HG02885 (cell line): ENCODE results near the gene TGDS.

Experiments used
- ATAC-seq: cut with Tn5 transposase; IDR thresholded peaks from one replicate; pipeline ENCODE4 v1.9.1; 2021; ENCODE audit warnings: mild to moderate bottlenecking; ENCODE audit not compliant: unreplicated experiment, poor library complexity

The TGDS gene

GRCh38 chr13:94601446-94602431, 5.8 kb upstream of the TGDS start, which contains the start of gene GPR180:
Gene GPR180, plus strand, starts transcription at chr13:94601857. Its CDS starts 71 bp downstream, at chr13:94601928.
- peak; percentile 99 for ATAC-seq

GRCh38 chr13:94599877-94600276, 3.9 kb upstream of the TGDS start:
- ATAC-seq: no peak

DNA sequence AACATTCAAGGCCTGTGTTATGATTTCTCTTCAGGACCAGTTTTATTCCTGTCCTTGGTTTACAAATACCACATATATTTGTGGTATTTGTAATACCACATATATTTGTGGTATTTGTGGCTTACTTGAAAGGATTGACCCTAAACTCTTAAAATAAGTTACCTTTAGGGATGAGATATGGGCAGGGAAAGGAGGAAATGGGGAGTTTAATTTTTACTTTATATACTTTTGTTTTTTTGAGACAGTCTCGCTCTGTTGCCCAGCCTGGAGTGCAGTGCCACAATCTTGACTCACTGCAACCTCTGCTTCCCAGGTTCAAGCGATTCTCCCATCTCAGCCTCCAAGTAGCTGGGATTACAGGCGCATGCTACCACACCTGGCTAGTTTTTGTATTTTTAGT, 2.3 kb upstream of the TGDS start:
- ATAC-seq: no peak

- ATAC-seq: no peak
Observed at GRCh38 chr13:94596575-94596971, 621 bp upstream of the TGDS start.

DNA sequence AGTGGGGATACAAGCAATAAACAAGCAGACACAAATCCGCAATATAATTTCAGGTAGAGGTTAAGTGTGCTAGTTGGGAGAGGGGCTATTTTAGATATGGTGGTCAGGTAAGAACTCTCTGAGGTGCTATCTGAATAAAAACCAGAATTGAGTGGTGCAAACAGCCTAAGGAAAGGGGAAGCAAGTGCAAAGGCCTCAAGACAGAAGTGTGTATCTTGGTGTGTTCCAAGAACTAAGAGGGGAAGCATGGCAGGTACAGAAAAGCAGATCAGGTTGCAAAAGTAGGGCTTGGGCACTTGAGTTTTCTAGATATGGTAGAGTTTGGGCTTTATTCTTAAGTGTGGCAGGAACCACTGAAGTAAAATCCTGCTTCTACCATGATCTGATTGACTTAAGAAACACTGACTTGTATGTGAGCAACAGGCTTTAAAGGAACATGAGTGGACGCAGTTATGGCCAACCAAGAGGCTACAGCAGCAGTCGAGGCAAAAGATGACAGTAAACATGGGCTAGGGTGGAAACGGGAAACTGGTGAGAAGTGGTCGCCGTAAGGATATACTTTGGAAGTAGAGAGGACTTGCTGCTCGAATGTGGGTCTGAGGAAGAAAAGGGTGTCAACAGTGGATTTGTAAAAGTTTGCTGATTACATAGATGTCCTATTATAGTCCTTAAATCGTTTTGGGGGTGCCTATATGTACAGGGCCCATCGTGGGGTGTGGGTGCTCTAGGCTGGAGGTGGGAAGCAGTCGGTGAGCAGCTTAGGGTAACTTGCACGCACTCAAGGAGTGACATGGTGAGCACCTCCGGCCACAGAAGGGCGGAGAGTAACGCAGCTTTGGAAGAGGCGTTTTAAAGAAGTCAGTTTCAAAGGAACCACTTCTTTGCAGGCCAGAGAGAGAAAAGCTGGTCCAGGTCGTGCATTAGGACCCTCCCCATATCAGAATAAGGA, 677 bp downstream of the TGDS start:
- ATAC-seq: peak; percentile 56

GRCh38 chr13:94590744-94591143, 5.2 kb downstream of the TGDS start:
- peak; percentile 35 for ATAC-seq

GRCh38 chr13:94588541-94588940, 7.4 kb downstream of the TGDS start:
- no peak for ATAC-seq

- ATAC-seq: no peak
Observed at GRCh38 chr13:94586371-94586770, 9.6 kb downstream of the TGDS start.

DNA sequence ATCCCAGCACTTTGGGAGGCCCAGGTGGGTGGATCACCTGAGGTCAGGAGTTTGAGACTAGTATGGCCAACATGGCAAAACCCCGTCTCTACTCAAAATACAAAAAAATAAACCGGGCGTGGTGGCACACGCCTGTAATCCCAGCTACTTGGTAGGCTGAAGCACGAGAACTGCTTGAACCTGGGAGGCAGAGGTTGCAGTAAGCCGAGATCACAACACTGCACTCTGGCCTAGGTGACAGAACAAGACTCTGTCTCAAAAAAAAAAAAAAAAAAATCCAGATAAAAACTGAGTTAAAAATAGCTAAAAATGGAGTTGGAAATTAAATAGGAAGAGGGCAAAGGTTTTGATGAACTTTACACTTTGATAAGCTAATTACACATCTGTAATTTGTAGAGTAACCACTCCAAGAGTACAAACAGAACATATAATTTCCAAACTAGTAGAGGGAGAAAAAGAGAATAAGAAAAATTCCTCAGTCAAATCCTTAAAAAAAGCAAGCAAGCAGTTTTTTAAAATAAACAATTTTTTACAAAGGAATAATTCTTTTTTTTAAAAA, 10.3 kb downstream of the TGDS start:
- ATAC-seq: no peak

GRCh38 chr13:94583926-94584325, 12.0 kb downstream of the TGDS start:
- no peak for ATAC-seq

DNA sequence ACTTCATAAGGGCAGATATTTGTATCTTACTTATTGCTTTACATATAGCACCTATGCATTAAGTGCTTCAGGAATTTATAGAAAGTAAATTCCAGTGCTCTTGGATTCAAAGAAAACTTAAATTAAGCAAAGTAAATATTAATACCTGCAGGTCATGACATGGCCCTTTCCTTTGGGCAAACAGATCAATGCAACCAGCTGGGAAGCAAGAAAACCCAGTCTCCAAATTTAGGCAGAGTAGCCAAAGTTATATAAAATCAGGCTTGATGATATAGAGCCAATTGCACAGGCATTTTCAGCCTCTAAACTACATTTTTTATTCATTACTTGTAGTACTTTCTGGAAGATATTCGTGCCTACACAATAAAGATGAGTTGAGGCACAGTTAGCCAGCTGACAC, 16.9 kb downstream of the TGDS start:
- no peak for ATAC-seq

DNA sequence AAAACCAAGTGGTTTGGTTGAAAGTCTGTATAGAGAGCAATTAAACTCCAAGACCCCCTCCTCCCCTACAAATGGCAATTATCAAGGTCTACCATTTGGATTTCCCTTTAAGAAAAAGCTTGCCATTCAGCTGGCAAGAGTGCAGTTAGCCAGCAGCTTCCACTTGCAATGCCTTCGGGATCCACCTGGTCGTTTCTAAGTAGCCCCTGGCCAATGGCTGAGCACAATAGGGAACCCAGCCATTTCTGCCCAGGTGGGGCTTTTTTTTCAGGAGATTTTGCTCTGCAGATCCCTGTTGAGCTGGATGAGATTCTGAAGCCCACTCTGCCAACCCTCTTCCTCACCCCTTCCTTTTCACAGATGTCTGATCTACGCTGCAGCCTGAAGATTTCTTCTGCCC, 26.3 kb downstream of the TGDS start:
- no peak for ATAC-seq

GRCh38 chr13:94568443-94568842, 27.5 kb downstream of the TGDS start:
- ATAC-seq: no peak

DNA sequence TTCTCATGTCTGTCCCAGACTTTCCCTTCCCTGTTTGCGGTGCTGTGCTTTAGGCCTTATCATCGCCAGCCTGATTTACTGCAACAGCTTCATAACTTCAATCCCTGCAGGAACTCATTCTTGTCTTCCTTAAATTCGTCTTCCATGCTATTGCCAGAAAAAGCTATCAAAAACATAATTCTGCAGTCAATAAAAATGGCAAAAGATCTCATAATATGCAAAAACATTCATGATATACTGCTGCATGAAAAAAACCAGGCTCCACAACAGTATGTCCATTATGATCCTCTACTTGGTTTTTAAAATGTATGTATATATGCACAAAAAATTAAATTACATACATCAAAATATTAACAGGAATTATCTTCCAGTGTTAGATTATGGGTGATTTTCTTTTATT, 28.4 kb downstream of the TGDS start:
- no peak for ATAC-seq

DNA sequence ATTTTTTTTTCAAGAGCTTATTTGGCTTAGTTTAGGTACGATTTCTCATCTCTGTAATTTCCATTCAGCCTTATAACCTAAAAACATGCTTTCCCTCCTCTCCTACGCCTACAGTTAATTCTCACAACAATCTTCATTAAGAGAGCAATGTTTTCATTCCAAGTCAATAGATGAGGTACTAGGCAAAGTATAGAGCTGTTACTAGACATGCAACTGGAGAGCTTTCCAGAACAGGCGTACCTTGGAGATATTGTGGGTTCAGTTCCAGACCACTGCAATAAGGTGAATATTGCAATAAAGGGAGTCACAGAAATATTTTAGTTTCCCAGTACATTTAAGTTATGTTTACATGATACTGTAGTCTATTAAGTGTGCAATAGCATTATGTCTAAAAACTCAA, 34.8 kb downstream of the TGDS start:
- no peak for ATAC-seq

DNA sequence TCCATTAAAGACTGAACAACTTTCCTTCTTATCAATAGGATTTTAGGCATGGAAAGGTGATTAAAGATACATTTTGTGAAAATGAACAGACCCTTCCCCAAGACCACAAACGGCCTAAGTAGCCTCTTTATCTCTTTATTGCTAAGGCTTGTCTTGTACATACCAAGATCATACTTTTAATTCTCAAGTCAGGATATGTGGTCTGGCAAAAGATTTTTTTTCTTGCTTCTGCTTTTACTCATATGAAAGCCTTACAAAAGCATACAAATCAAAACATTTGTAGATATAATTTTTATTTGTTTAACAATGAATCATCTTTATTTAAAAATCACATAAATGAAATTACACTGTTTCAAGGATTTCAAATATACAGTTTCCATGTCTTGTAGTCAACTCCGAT, 35.8 kb downstream of the TGDS start:
- no peak for ATAC-seq

- no peak for ATAC-seq
Observed at GRCh38 chr13:94559222-94559795, 36.6 kb downstream of the TGDS start.

GRCh38 chr13:94558716-94559115, 37.2 kb downstream of the TGDS start:
- no peak for ATAC-seq

DNA sequence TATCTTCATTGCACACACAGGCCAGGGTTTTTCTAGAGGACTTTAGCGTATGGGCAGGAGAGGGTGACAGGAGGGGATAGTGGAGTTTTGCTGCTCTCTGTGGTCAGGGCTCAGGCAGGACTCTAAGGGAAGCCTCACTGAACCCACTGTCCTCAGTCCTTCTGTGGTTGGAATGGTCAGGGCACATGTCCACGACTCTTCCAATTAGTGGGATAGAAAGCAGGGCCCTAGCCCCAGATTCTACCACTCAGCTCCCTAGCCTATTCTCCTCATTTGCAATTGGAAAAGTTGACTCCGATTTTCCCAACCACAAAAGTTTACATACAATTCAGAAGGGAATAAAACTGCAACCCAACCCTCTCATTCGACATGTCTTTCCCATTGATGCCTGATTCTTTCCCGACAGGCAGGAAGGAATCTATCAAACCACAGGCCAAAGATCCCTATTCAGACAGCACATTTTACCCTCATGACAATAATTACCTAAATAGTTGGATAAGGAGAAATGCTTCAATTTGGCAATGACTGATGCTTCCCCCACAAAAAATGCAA, 38.2 kb downstream of the TGDS start:
- ATAC-seq: no peak

- ATAC-seq: no peak
Observed at GRCh38 chr13:94556621-94557020, 39.3 kb downstream of the TGDS start.
